Measurements from ENCODE around the gene PCSK4.

- TF ChIP-seq CTCF (conservative IDR thresholded peaks at IDR 0.05; ENCODE audit: low read depth, low read length) (no peak), EZH2 (IDR thresholded peaks at IDR 0.05; ENCODE audit: borderline replicate concordance, low read depth, low read length, poor library complexity, severe bottlenecking) (no peak)
These were observed 18.3 kb upstream of the PCSK4 start for GRCh38 chr19:1508507-1508856.
